Measurements from ENCODE around the gene CYB5A. TPM values are rescaled to one million over a fixed set of nuclear protein-coding genes. Genes with fewer than 3 reads are reported as not detected.

Gene CYB5A
- total and polyA plus RNA-seq, 2 of the 8 experiments (the other 6 are each of a cell fraction or from before 2014, with no cell fraction given), result 154 to 195 TPM

DNA sequence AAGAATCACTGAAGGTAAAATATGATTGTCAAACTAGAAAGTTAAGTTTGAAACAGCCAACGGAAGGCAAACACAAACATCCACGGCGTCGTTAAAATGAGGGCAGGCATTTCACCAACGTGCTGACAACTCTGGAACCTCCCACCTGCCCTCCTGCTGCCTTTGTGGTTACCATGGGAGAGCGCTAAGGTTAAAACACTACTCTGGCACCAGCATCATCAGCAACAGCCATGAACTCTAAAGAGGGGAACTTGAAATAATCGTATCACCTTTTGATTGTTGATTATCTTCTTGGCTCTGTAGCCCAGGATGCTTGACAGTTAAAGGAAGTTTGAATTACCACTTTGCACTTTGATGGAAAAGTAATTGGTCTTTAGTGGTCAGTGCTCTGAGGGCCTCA lies 34.7 kb downstream of the CYB5A start:
- Histone ChIP-seq H2BK5ac (ENCODE audit: low read depth, low read length) (no peak overlapping the region), H2BK20ac (ENCODE audit: low read length) (no peak overlapping the region), H4K5ac (ENCODE audit: insufficient read length, low read depth, low read length) (no peak overlapping the region), H3K9ac (replicated peaks in 1 of 4; ENCODE audit: extremely low read depth in 1 of 4, low read depth in 3 of 4, low read length in 3 of 4) (no peak overlapping the region), H3K79me1 (ENCODE audit: low read depth, low read length) (no peaks in the 10 kb centered on the region; the same call in 1 of the 2 replicates), H4K20me1 (replicated peaks in 1 of 2; ENCODE audit: control insufficient read depth in 1 of 2, insufficient read depth in 2 of 2, low read length in 2 of 2) (no peaks in the 10 kb centered on the region), H3K36me3 (ENCODE audit: control insufficient read depth in 2 of 4, insufficient read depth in 4 of 4, low read length in 3 of 4) (peaks cover 0 to 12% (median 8%) of the 10 kb centered on the region in 4 experiments; a peak in 3 of 8 replicates), H3K4me2 (ENCODE audit: insufficient read depth in 1 of 2, low read depth in 2 of 2, low read length in 2 of 2) (no peak overlapping the region), H2BK12ac (ENCODE audit: low read depth, low read length) (no peak overlapping the region), H2BK15ac (ENCODE audit: low read length) (no peak overlapping the region), H3K9me3 (ENCODE audit: insufficient read depth in 2 of 2, low read depth in 1 of 2, low read length in 1 of 2) (no peaks in the 10 kb centered on the region), H3K14ac (ENCODE audit: insufficient read length) (no peak overlapping the region), H4K91ac (replicated peaks; ENCODE audit: insufficient read length, low read length) (no peak overlapping the region), H3K23me2 (ENCODE audit: low read depth, low read length) (no peaks in the 10 kb centered on the region), H2AFZ (ENCODE audit: low read length) (no peak overlapping the region), H3K79me2 (ENCODE audit: control insufficient read depth in 1 of 2, insufficient read depth in 2 of 2, low read length in 2 of 2) (no peaks in the 10 kb centered on the region), H3K4ac (replicated peaks; ENCODE audit: insufficient read length, low read depth, low read length) (no peak overlapping the region), H3K27me3 (replicated peaks in 1 of 4; ENCODE audit: control insufficient read depth in 3 of 4, extremely low read depth in 1 of 4, insufficient read depth in 3 of 4, low read length in 3 of 4) (no peaks in the 10 kb centered on the region), H3K27ac (ENCODE audit: low read depth, low read length) (no peak overlapping the region), H3K4me3 (ENCODE audit: extremely low read depth in 1 of 4, insufficient read depth in 2 of 4, low read depth in 3 of 4, low read length in 4 of 4) (no peak overlapping the region), H2BK120ac (replicated peaks; ENCODE audit: low read depth, low read length) (no peak overlapping the region), H3K4me1 (replicated peaks in 1 of 4; ENCODE audit: control insufficient read depth in 3 of 4, insufficient read depth in 4 of 4, low read length in 3 of 4) (peaks cover 0 to 8% (median 4%) of the 10 kb centered on the region in 4 experiments; a peak in 5 of 7 replicates), H2AK5ac (ENCODE audit: low read depth, low read length) (no peak overlapping the region), H4K8ac (ENCODE audit: extremely low read depth, insufficient read depth, low read length) (no peak overlapping the region), H3K23ac (ENCODE audit: insufficient read length) (no peak overlapping the region), H3K56ac (replicated peaks; ENCODE audit: insufficient read length, low read depth, low read length) (no peak overlapping the region), H3K18ac (ENCODE audit: extremely low read depth, low read length) (no peak overlapping the region)
- ChIA-PET CTCF (ENCODE audit: partially characterized antibody) (interaction anchor here (2.1 kb wide), 1 partner anchor 85 kb away, joined by 7 read pairs; no protein-coding TSS in a partner anchor), POLR2A (ENCODE audit: partially characterized antibody) (interaction anchor here (1.2 kb wide), 1 partner anchor 11 kb away, joined by 6 read pairs; no protein-coding TSS in a partner anchor)
- 70% methylated on average over 7 of the region's 7 CpGs; no CpG with 5 or more reads in 1 of the 2 experiments for WGBS, 2 experiments (ENCODE audit: extremely low coverage in 1 of 2, insufficient coverage in 1 of 2, insufficient read length in 1 of 2, insufficient replicate concordance in 2 of 2, low coverage in 1 of 2, low lambda C conversion rate in 2 of 2, missing lambda C conversion rate in 1 of 2)
- DNase-seq (ENCODE audit: low read depth in 1 of 2, low spot score in 2 of 2), result no peak
- FAIRE-seq, result no peak
- no peak for TF ChIP-seq GTF2F1 (IDR thresholded peaks at IDR 0.05; ENCODE audit: borderline replicate concordance, low read depth, low read length)
- no peak for TF ChIP-seq TBP (IDR thresholded peaks at IDR 0.05; ENCODE audit: low read depth, low read length)
- no peak for TF ChIP-seq HDAC6 (IDR thresholded peaks at IDR 0.05; ENCODE audit: low read depth, low read length)
- TF ChIP-seq POU5F1 (IDR thresholded peaks at IDR 0.05; ENCODE audit: low read depth, low read length), result no peak
- no peak for TF ChIP-seq RFX5 (IDR thresholded peaks at IDR 0.05; ENCODE audit: borderline replicate concordance, low read depth, low read length)
- no peak for TF ChIP-seq RNF2 (IDR thresholded peaks at IDR 0.05; ENCODE audit: borderline replicate concordance, low read depth, low read length, missing control alignments, poor library complexity, severe bottlenecking)
- no peak for TF ChIP-seq SAP30 (IDR thresholded peaks at IDR 0.05; ENCODE audit: insufficient read depth, insufficient replicate concordance, low read length)
- TF ChIP-seq, protein P1, sequence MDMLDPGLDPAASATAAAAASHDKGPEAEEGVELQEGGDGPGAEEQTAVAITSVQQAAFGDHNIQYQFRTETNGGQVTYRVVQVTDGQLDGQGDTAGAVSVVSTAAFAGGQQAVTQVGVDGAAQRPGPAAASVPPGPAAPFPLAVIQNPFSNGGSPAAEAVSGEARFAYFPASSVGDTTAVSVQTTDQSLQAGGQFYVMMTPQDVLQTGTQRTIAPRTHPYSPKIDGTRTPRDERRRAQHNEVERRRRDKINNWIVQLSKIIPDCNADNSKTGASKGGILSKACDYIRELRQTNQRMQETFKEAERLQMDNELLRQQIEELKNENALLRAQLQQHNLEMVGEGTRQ (IDR thresholded peaks at IDR 0.05; ENCODE audit: low read length), result no peak
- no peak for TF ChIP-seq RBBP5 (IDR thresholded peaks at IDR 0.05; ENCODE audit: borderline replicate concordance, low read depth, low read length)

Measured in H1 (cell line).